ENCODE measurements around the gene FOXP1.

The FOXP1 gene

DNA sequence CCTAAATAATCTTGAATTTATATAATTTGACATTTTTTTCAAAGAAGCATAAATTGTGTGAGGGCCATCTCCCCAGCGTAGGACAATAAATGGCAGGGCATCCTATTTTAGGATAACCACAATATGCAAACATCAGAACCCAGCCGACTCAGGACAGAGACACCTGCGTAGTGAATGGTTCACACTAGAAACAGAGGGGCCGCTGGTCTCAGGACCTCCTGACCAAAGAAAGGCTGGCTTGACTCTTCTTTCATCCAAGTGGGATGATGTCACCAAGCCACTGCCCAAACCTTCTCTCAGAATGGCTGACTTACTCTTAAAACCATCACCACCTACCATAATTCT, 162.1 kb downstream of the FOXP1 start:
- TF ChIP-seq POLR2AphosphoS5 (IDR thresholded peaks at IDR 0.05; ENCODE audit: low read depth, low read length) (no peak), POU2F2 (IDR thresholded peaks at IDR 0.05; ENCODE audit: low read depth, low read length) (0 out of 2 replicates have a peak, but pooled peaks have one; percentile 16)
- DNase-seq (ENCODE audit: insufficient read length, low spot score): no peak
- FAIRE-seq: no peak

DNA sequence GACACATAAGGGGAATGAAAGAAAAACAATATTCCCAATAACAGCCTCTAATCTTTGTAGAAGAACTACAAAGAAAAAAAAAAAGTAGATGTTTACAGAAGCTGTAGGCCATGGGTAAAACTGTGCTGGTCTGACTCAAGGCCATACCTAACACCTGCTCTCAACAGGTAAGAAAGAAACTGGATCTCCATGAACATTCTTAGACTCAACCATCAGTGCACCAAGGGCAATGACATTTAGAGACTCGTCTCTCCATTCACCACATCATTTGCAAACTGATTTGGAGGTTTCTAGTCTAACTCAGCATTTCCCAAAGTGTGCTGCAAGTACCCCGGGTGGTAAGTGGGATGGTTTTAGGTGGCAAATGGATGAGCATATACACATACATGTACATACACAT, 164.2 kb downstream of the FOXP1 start:
- DNase-seq (ENCODE audit: insufficient read length, low spot score) (no peak), FAIRE-seq (no peak)
- no peak for TF ChIP-seq TAF1 (IDR thresholded peaks at IDR 0.05; ENCODE audit: low read depth, low read length)
- no peak for TF ChIP-seq PAX5 (IDR thresholded peaks at IDR 0.05; ENCODE audit: insufficient read depth, low read length, severe bottlenecking)
- no peak for TF ChIP-seq POLR2A (IDR thresholded peaks at IDR 0.05; ENCODE audit: low read depth, low read length)
- TF ChIP-seq POLR2AphosphoS5 (IDR thresholded peaks at IDR 0.05; ENCODE audit: low read depth, low read length): no peak
- TF ChIP-seq POU2F2 (IDR thresholded peaks at IDR 0.05; ENCODE audit: low read depth, low read length): no peak
- no peak for TF ChIP-seq SPI1 (IDR thresholded peaks at IDR 0.05; ENCODE audit: low read depth, low read length)

DNA sequence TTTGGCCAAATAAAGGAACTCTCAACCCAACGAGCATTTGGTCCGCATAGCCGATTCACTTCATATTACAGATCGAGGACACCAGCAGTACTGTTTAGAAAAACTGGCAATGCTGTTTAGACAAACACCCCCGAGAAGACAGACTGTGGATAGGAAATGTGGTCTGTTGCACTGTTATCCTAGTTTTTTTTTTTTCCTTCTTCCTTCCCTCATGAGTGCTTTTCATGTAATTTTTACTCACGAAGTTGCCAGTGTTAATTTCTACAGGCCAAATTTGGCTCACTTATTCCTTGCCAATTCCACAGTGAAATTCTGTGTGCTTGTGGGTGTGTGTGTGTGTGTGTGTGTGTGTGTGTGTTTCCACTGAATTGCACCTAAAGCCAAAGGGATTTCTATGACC, 165.7 kb downstream of the FOXP1 start:
- DNase-seq (ENCODE audit: insufficient read length, low spot score): no peak
- TF ChIP-seq POLR2A (IDR thresholded peaks at IDR 0.05; ENCODE audit: low read depth, low read length) (no peak), POU2F2 (IDR thresholded peaks at IDR 0.05; ENCODE audit: low read depth, low read length) (no peak), TAF1 (IDR thresholded peaks at IDR 0.05; ENCODE audit: low read depth, low read length) (no peak), POLR2AphosphoS5 (IDR thresholded peaks at IDR 0.05; ENCODE audit: low read depth, low read length) (no peak), PAX5 (IDR thresholded peaks at IDR 0.05; ENCODE audit: insufficient read depth, low read length, severe bottlenecking) (no peak), SPI1 (IDR thresholded peaks at IDR 0.05; ENCODE audit: low read depth, low read length) (no peak)
- FAIRE-seq: no peak

- TF ChIP-seq POU2F2 (IDR thresholded peaks at IDR 0.05; ENCODE audit: low read depth, low read length) (no peak), POLR2AphosphoS5 (IDR thresholded peaks at IDR 0.05; ENCODE audit: low read depth, low read length) (no peak), PAX5 (IDR thresholded peaks at IDR 0.05; ENCODE audit: insufficient read depth, low read length, severe bottlenecking) (no peak), SPI1 (IDR thresholded peaks at IDR 0.05; ENCODE audit: low read depth, low read length) (no peak), TAF1 (IDR thresholded peaks at IDR 0.05; ENCODE audit: low read depth, low read length) (no peak)
- no peak for FAIRE-seq
- no peak for DNase-seq (ENCODE audit: insufficient read length, low spot score)
These were observed 166.7 kb downstream of the FOXP1 start for GRCh38 chr3:71416876-71417275.

GRCh38 chr3:71415681-71416122, 167.8 kb downstream of the FOXP1 start:
- TF ChIP-seq SPI1 (IDR thresholded peaks at IDR 0.05; ENCODE audit: low read depth, low read length) (no peak), POU2F2 (IDR thresholded peaks at IDR 0.05; ENCODE audit: low read depth, low read length) (no peak), POLR2AphosphoS5 (IDR thresholded peaks at IDR 0.05; ENCODE audit: low read depth, low read length) (no peak), PAX5 (IDR thresholded peaks at IDR 0.05; ENCODE audit: insufficient read depth, low read length, severe bottlenecking) (no peak), TAF1 (IDR thresholded peaks at IDR 0.05; ENCODE audit: low read depth, low read length) (no peak), POLR2A (IDR thresholded peaks at IDR 0.05; ENCODE audit: low read depth, low read length) (no peak)
- DNase-seq (ENCODE audit: insufficient read length, low spot score) (no peak), FAIRE-seq (no peak)

- DNase-seq (ENCODE audit: insufficient read length, low spot score): no peak
- FAIRE-seq: no peak
- TF ChIP-seq TAF1 (IDR thresholded peaks at IDR 0.05; ENCODE audit: low read depth, low read length) (no peak), SPI1 (IDR thresholded peaks at IDR 0.05; ENCODE audit: low read depth, low read length) (no peak)
These were observed 169.2 kb downstream of the FOXP1 start for GRCh38 chr3:71414189-71414927.

DNA sequence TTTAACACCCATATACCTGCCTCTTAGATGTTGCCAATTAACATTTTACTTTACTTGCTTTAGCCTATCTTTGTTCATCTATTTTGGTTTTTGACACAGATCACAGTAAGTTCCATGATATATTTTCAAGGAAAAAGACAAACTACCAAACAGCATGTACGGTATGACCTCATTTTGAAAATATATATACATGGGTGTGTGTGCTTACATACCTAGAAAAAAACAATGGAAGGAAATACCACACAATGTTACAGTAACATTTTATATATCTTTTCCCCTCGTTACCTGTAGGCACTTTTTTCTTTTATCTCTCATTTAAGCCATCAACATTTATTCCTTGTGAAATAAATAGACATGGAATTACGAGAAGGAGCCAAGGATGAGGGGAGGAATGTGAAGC, 170.0 kb downstream of the FOXP1 start:
- TF ChIP-seq POLR2AphosphoS5 (IDR thresholded peaks at IDR 0.05; ENCODE audit: low read depth, low read length): no peak
- no peak for TF ChIP-seq PAX5 (IDR thresholded peaks at IDR 0.05; ENCODE audit: insufficient read depth, low read length, severe bottlenecking)
- TF ChIP-seq SPI1 (IDR thresholded peaks at IDR 0.05; ENCODE audit: low read depth, low read length): no peak
- no peak for TF ChIP-seq TAF1 (IDR thresholded peaks at IDR 0.05; ENCODE audit: low read depth, low read length)
- no peak for TF ChIP-seq POLR2A (IDR thresholded peaks at IDR 0.05; ENCODE audit: low read depth, low read length)
- no peak for TF ChIP-seq POU2F2 (IDR thresholded peaks at IDR 0.05; ENCODE audit: low read depth, low read length)
- DNase-seq (ENCODE audit: insufficient read length, low spot score) (no peak), FAIRE-seq (no peak)

DNA sequence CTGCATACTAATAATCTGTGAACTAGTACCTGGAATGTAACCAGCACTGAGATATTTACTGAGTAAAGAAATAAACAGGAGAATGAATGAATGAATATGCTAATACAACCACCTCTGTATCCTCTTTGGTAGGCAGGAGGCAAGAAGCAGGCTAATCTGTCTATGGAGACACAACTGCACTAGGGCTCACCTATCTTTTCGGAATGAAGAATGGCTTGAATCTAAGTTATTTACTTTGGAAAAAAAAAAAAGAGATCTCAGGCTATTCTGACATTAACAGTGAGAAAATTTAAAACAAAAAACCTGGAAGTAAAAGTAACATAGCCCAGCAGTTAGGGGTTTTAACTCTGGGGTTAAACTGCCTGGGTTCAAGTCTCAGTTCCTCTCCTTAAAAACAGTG, 174.2 kb downstream of the FOXP1 start:
- FAIRE-seq (no peak), DNase-seq (ENCODE audit: insufficient read length, low spot score) (no peak)
- TF ChIP-seq POLR2A (IDR thresholded peaks at IDR 0.05; ENCODE audit: low read depth, low read length) (no peak), POLR2AphosphoS5 (IDR thresholded peaks at IDR 0.05; ENCODE audit: low read depth, low read length) (no peak), PAX5 (IDR thresholded peaks at IDR 0.05; ENCODE audit: insufficient read depth, low read length, severe bottlenecking) (no peak), SPI1 (IDR thresholded peaks at IDR 0.05; ENCODE audit: low read depth, low read length) (no peak)

- DNase-seq (ENCODE audit: insufficient read length, low spot score): no peak
- TF ChIP-seq POU2F2 (IDR thresholded peaks at IDR 0.05; ENCODE audit: low read depth, low read length) (no peak), PAX5 (IDR thresholded peaks at IDR 0.05; ENCODE audit: insufficient read depth, low read length, severe bottlenecking) (no peak), POLR2A (IDR thresholded peaks at IDR 0.05; ENCODE audit: low read depth, low read length) (no peak), SPI1 (IDR thresholded peaks at IDR 0.05; ENCODE audit: low read depth, low read length) (no peak), POLR2AphosphoS5 (IDR thresholded peaks at IDR 0.05; ENCODE audit: low read depth, low read length) (no peak), TAF1 (IDR thresholded peaks at IDR 0.05; ENCODE audit: low read depth, low read length) (no peak)
- no peak for FAIRE-seq
These were observed 174.6 kb downstream of the FOXP1 start for GRCh38 chr3:71408903-71409302.

GRCh38 chr3:71407823-71408222, 175.7 kb downstream of the FOXP1 start:
- DNase-seq (ENCODE audit: insufficient read length, low spot score) (no peak), FAIRE-seq (no peak)
- no peak for TF ChIP-seq POU2F2 (IDR thresholded peaks at IDR 0.05; ENCODE audit: low read depth, low read length)
- no peak for TF ChIP-seq POLR2AphosphoS5 (IDR thresholded peaks at IDR 0.05; ENCODE audit: low read depth, low read length)
- no peak for TF ChIP-seq SPI1 (IDR thresholded peaks at IDR 0.05; ENCODE audit: low read depth, low read length)
- TF ChIP-seq POLR2A (IDR thresholded peaks at IDR 0.05; ENCODE audit: low read depth, low read length): no peak
- TF ChIP-seq PAX5 (IDR thresholded peaks at IDR 0.05; ENCODE audit: insufficient read depth, low read length, severe bottlenecking): no peak
- no peak for TF ChIP-seq TAF1 (IDR thresholded peaks at IDR 0.05; ENCODE audit: low read depth, low read length)
